Measurements from ENCODE around the gene DENND5A.

The DENND5A gene

DNA sequence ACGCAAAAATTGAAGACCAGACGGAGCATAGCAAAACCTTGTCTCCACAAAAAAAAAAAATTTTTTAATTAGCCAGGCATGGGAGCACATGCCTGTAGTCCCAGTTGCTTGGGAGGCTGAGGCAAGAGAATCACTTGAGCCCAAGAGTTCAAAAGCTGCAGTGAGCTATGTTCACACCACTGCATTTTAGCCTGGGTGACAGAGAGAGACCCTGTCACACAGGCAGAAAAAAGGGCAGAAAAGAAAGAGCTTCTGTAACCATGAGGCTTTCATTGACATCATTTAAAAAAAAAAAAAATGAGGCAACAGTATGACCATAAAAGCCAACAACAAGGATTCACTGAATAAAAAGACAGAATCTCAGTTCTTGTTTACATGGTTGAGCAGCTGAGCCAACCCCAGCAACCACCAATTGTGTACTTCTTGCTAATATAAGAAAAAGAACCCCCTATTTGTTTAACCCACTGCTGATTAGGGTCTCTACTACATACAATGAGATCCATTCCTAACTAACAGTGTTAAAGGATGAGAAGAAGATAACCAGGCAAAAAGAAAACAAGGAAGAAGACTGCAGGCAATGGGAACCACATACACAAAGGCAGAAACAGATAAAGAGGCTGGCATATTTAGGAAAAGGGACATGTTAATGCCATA is 87.6 kb downstream of the DENND5A start:
- TF ChIP-seq GATA3 (IDR thresholded peaks at IDR 0.05; ENCODE audit: low read depth, low read length) (no peak), GATA2 (IDR thresholded peaks at IDR 0.05; ENCODE audit: low read depth, low read length) (no peak)

GRCh38 chr11:9176550-9176949 is 88.6 kb downstream of the DENND5A start:
- TF ChIP-seq GATA2 (IDR thresholded peaks at IDR 0.05; ENCODE audit: low read depth, low read length): no peak
- TF ChIP-seq GATA3 (IDR thresholded peaks at IDR 0.05; ENCODE audit: low read depth, low read length): no peak

- TF ChIP-seq GATA2 (IDR thresholded peaks at IDR 0.05; ENCODE audit: low read depth, low read length) (no peak), GATA3 (IDR thresholded peaks at IDR 0.05; ENCODE audit: low read depth, low read length) (no peak)
These were observed 89.0 kb downstream of the DENND5A start for GRCh38 chr11:9176136-9176535.

DNA sequence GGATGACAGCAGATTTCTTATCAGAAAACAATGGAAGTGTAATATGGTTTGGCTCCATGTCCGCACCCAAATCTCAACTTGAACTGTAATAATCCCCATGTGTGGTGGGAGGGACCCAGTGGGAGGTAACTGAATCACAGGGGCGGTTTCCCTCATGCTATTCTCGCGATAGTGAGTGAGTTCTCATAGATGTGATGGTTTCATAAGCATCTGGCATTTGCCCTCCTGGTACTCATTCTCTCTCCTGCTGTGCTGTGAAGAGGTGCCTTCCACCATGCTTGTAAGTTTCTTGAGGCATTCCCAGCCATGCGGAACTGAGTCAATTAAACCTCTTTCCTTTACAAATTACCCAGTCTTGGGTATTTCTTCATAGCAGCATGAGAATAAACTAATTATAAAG is 92.8 kb downstream of the DENND5A start:
- no peak for TF ChIP-seq GATA3 (IDR thresholded peaks at IDR 0.05; ENCODE audit: low read depth, low read length)
- no peak for TF ChIP-seq GATA2 (IDR thresholded peaks at IDR 0.05; ENCODE audit: low read depth, low read length)

GRCh38 chr11:9170450-9170849 is 94.7 kb downstream of the DENND5A start:
- TF ChIP-seq GATA3 (IDR thresholded peaks at IDR 0.05; ENCODE audit: low read depth, low read length): no peak
- no peak for TF ChIP-seq GATA2 (IDR thresholded peaks at IDR 0.05; ENCODE audit: low read depth, low read length)

DNA sequence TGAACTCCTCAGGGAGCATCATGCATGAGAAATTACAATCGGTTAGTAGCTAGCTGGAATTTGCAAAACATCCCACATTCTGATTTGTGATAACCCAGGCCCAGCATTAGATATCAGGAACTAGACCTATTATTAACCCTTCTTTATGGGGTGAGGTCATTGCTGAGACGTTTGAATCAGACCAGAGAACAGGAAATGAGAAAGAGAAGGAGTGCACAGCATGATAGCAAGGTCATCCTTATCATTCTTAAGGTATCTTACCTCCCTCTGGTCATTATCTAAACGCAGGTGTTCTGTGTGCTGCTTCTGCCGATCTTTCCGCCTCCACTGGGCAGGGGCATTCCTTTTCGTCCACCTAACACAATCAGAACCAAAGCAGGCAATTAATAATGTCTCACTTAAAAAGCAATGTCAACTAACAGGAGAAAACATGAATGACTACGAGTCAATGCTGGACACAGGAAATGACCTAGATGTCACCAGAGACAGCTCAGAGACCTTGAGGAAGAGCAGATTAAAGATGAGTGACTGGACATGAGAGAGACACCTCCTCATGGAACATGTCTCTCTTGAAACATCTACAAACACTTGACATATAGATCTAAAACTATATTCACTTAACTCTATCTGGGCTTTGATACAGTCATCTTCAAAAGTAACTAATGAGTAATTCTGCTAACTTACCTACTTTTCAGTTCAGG is 95.4 kb downstream of the DENND5A start:
- TF ChIP-seq GATA3 (IDR thresholded peaks at IDR 0.05; ENCODE audit: low read depth, low read length) (no peak), GATA2 (IDR thresholded peaks at IDR 0.05; ENCODE audit: low read depth, low read length) (no peak)

GRCh38 chr11:9160166-9160565 is 105.0 kb downstream of the DENND5A start:
- TF ChIP-seq GATA3 (IDR thresholded peaks at IDR 0.05; ENCODE audit: low read depth, low read length): no peak
- TF ChIP-seq GATA2 (IDR thresholded peaks at IDR 0.05; ENCODE audit: low read depth, low read length): no peak

DNA sequence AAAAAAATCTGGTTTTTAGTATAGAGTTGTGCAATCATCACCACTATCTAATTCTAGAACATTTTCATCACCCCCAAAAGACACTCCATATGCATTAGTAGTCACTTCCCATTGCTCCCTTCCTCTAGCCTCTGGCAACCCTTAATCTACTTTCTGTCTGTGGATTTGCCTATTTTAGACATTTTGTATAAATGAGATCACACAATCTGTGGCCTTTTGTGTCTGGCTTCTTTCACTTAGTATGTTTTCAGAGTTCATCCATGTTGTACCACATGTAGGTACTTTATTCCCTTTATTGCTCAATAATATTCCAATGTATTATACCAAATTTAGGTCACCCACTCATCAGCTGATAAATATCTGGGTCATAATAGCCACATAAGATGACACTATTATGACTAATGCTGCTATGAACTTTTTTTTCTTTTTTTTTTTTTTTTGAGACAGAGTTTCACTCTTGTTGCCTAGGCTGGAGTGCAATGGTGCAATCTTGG is 106.2 kb downstream of the DENND5A start:
- TF ChIP-seq GATA2 (IDR thresholded peaks at IDR 0.05; ENCODE audit: low read depth, low read length) (no peak), GATA3 (IDR thresholded peaks at IDR 0.05; ENCODE audit: low read depth, low read length) (no peak)

DNA sequence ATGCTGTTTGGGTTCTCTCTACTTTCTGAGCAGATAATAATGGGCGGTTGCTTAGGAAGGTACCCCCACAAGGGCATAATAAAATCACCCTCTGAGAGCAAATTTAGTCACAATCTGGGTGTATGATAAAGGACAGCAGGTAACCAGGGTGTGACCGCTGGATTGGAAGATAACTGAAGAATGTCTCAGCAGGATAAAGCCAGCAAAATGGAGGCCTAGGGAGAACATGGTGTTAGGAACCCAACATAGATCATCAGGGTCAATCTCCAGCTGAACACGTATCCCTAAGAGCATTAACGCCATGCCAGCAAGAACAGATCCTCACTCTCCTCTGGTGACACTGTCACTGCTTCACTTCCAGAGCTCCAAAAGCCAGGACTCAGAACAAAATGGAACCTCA is 109.2 kb downstream of the DENND5A start:
- TF ChIP-seq GATA2 (IDR thresholded peaks at IDR 0.05; ENCODE audit: low read depth, low read length) (no peak), GATA3 (IDR thresholded peaks at IDR 0.05; ENCODE audit: low read depth, low read length) (no peak)

- TF ChIP-seq GATA2 (IDR thresholded peaks at IDR 0.05; ENCODE audit: low read depth, low read length) (no peak), GATA3 (IDR thresholded peaks at IDR 0.05; ENCODE audit: low read depth, low read length) (no peak)
These were observed 111.5 kb downstream of the DENND5A start for GRCh38 chr11:9153651-9154050.

DNA sequence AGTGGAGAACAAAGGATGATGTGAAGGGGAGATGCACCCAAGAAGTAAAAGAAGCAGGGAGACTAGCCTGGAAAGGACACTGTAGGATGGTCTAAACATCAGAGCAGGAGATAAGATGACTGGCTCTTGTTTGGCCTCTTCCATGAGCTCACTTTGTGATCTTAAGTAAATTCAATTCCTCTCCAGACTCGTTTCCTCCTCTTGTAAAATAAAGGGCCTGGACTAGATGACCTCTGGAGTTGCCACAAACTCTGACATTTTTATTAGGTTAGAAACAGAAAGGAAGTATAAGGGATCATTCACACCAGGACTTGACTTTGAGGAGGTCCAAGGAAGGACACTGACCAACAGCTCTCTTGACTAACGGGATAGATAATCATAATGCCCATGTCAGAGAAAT is 113.5 kb downstream of the DENND5A start:
- TF ChIP-seq GATA2 (IDR thresholded peaks at IDR 0.05; ENCODE audit: low read depth, low read length) (no peak), GATA3 (IDR thresholded peaks at IDR 0.05; ENCODE audit: low read depth, low read length) (no peak)

DNA sequence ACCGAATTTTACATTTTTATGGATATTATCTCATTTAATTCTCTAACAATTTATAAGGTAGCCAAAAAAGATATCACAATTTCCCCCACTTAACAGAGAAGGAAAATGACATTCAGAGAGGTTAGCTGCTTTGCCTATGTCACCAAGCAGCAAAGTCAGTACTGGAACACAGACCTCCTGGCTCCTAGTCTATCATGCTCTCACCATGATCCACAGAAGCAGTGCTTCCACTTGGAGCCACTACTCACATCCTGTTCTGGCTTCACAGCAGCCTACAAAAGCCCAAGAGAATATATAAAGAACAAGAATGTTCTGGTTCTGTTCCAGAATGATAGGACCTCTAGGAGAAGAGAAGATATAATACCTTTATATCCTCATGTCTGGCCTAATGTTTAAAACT is 114.2 kb downstream of the DENND5A start:
- TF ChIP-seq GATA2 (IDR thresholded peaks at IDR 0.05; ENCODE audit: low read depth, low read length): no peak
- TF ChIP-seq GATA3 (IDR thresholded peaks at IDR 0.05; ENCODE audit: low read depth, low read length): no peak

GRCh38 chr11:9150501-9150900 is 114.6 kb downstream of the DENND5A start:
- TF ChIP-seq GATA2 (IDR thresholded peaks at IDR 0.05; ENCODE audit: low read depth, low read length) (no peak), GATA3 (IDR thresholded peaks at IDR 0.05; ENCODE audit: low read depth, low read length) (no peak)

DNA sequence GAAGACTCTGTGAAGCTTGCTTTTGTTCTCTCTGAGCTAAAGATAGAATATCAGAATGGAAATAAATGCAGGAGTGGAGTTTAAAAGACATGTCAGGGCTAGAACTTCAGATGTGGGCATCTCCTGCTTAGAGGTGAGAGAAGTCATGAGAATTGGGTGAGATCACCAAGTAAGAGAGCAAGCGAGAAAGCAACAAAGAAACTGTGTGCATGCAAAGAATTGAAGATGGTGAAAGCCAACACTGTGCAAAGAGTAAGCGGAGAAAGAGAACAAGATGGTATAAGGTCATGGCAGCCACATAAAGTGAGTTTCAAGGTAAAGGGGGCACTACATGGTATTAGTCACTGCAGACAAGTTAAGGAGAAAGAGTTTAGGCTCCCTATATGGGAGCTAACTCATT is 116.4 kb downstream of the DENND5A start:
- TF ChIP-seq GATA3 (IDR thresholded peaks at IDR 0.05; ENCODE audit: low read depth, low read length) (no peak), GATA2 (IDR thresholded peaks at IDR 0.05; ENCODE audit: low read depth, low read length) (no peak)

DNA sequence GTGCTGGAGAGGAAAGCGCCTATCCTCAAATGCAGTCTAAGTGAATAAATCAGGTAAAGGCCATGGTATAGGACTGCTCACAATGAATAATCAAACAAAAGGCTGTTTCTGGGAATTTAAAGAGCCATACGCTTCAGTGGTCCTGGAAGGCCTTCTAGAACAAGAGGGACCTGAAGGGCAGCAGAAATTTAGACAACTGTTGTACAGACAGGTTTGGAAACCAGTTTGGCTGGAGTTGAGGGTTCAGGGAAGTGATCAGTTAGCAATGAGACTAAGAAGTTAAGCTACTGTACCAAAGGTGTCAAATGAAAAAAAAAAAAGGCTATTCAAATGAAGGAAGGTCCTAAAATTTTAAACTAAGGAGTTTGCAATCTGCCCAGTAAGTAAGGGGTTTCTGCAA is 117.1 kb downstream of the DENND5A start:
- TF ChIP-seq GATA3 (IDR thresholded peaks at IDR 0.05; ENCODE audit: low read depth, low read length): no peak
- no peak for TF ChIP-seq GATA2 (IDR thresholded peaks at IDR 0.05; ENCODE audit: low read depth, low read length)
